WTC11 (cell line): ENCODE data around the gene INTS7.

ENCODE experiments used
- CTCF ChIP-seq: fragments of 200-600 bp; IDR thresholded peaks from 2 replicates; pipeline ENCODE4 v1.8.0; 2022; ENCODE audit warnings: antibody characterized with exemption
- MAX ChIP-seq: sonication (generic); formaldehyde crosslinking; IDR thresholded peaks from 2 replicates; pipeline ENCODE4 v1.8.0; 2022; ENCODE audit warnings: mild to moderate bottlenecking, missing genetic modification reagents
- PREB ChIP-seq: sonication (generic); formaldehyde crosslinking; IDR thresholded peaks from 2 replicates; pipeline ENCODE4 v1.8.1; 2022; ENCODE audit warnings: mild to moderate bottlenecking, missing genetic modification reagents, moderate library complexity, borderline replicate concordance
- TCF7 ChIP-seq: sonication (generic); formaldehyde crosslinking; IDR thresholded peaks from 2 replicates; pipeline ENCODE4 v1.8.0; 2022; ENCODE audit warnings: mild to moderate bottlenecking, low read depth, missing genetic modification reagents, moderate library complexity

- no peak for TF ChIP-seq CTCF
- no peak for TF ChIP-seq MAX (CRISPR knock-in tag)
- no peak for TF ChIP-seq TCF7 (CRISPR knock-in tag)
- TF ChIP-seq PREB, result no peak
Observed at GRCh38 chr1:211933946-211934714, 101.2 kb downstream of the INTS7 start.
